ENCODE measurements around the gene FCGBP. TPM values are rescaled to one million over a fixed set of nuclear protein-coding genes. Genes with fewer than 3 reads are reported as not detected.
A peak's percentile ranks its signal among the peaks of the same experiment; 100 is the strongest.
"Not testable (repeated sequence)": the region's sequence is repeated elsewhere in the genome, so short reads cannot be mapped to it uniquely, and the experiment has no call there.

FCGBP gene
- total RNA-seq, 1 donor from 2014 or later = 2.4 TPM

GRCh38 chr19:39966617-39967016 lies 32.2 kb upstream of the FCGBP start:
- Mint-ChIP-seq H3K4me1 (ENCODE audit: low read depth) (peaks cover 31% of the 10 kb centered on the region), H3K27me3 (ENCODE audit: low read depth) (no peaks in the 10 kb centered on the region), H3K27ac (no peak overlapping the region), H3K36me3 (ENCODE audit: low read depth) (peaks cover 21% of the 10 kb centered on the region), H3K9me3 (no peaks in the 10 kb centered on the region), H3K4me3 (ENCODE audit: low read depth) (no peak overlapping the region)
- intact Hi-C loops (cut with micrococcal nuclease) = no loop called here
- no peak for DNase-seq (ENCODE audit: low spot score)

GRCh38 chr19:39963898-39964297 lies 29.5 kb upstream of the FCGBP start:
- no peak overlapping the region for H3K4me3 Mint-ChIP-seq (ENCODE audit: low read depth)
- no peaks in the 10 kb centered on the region for H3K9me3 Mint-ChIP-seq
- DNase-seq (ENCODE audit: low spot score) = no peak
- no peak overlapping the region for H3K27ac Mint-ChIP-seq
- peaks cover 14% of the 10 kb centered on the region for H3K36me3 Mint-ChIP-seq (ENCODE audit: low read depth)
- intact Hi-C loops (cut with micrococcal nuclease) = no loop called here
- H3K4me1 Mint-ChIP-seq (ENCODE audit: low read depth) = peaks cover 35% of the 10 kb centered on the region
- no peaks in the 10 kb centered on the region for H3K27me3 Mint-ChIP-seq (ENCODE audit: low read depth)

GRCh38 chr19:39959407-39959806 lies 25.0 kb upstream of the FCGBP start:
- H3K36me3 Mint-ChIP-seq (ENCODE audit: low read depth); DNase-seq (ENCODE audit: low spot score); intact Hi-C loops (cut with micrococcal nuclease); H3K4me3 Mint-ChIP-seq (ENCODE audit: low read depth); H3K9me3 Mint-ChIP-seq; H3K27me3 Mint-ChIP-seq (ENCODE audit: low read depth): not testable (repeated sequence)
- peaks cover 32% of the 10 kb centered on the region for H3K4me1 Mint-ChIP-seq (ENCODE audit: low read depth)
- H3K27ac Mint-ChIP-seq = peak overlapping the region; percentile 79

- Mint-ChIP-seq H3K27ac (peak overlapping the region; percentile 79), H3K4me1 (ENCODE audit: low read depth) (peaks cover 30% of the 10 kb centered on the region)
- intact Hi-C loops (cut with micrococcal nuclease); H3K27me3 Mint-ChIP-seq (ENCODE audit: low read depth); H3K4me3 Mint-ChIP-seq (ENCODE audit: low read depth); H3K9me3 Mint-ChIP-seq; H3K36me3 Mint-ChIP-seq (ENCODE audit: low read depth); DNase-seq (ENCODE audit: low spot score): not testable (repeated sequence)
Measured at GRCh38 chr19:39958942-39959341, 24.5 kb upstream of the FCGBP start.

GRCh38 chr19:39957886-39958285 lies 23.5 kb upstream of the FCGBP start:
- Mint-ChIP-seq H3K4me1 (ENCODE audit: low read depth) (peaks cover 37% of the 10 kb centered on the region), H3K27ac (peak overlapping the region; percentile 49)
- H3K36me3 Mint-ChIP-seq (ENCODE audit: low read depth); intact Hi-C loops (cut with micrococcal nuclease); H3K27me3 Mint-ChIP-seq (ENCODE audit: low read depth); H3K9me3 Mint-ChIP-seq; H3K4me3 Mint-ChIP-seq (ENCODE audit: low read depth); DNase-seq (ENCODE audit: low spot score): not testable (repeated sequence)

- DNase-seq (ENCODE audit: low spot score) = no peak
- Mint-ChIP-seq H3K27ac (peak overlapping the region; percentile 86), H3K4me1 (ENCODE audit: low read depth) (peaks cover 44% of the 10 kb centered on the region), H3K27me3 (ENCODE audit: low read depth) (no peaks in the 10 kb centered on the region), H3K4me3 (ENCODE audit: low read depth) (no peak overlapping the region), H3K36me3 (ENCODE audit: low read depth) (peaks cover 16% of the 10 kb centered on the region), H3K9me3 (peaks cover 3% of the 10 kb centered on the region)
- intact Hi-C loops (cut with micrococcal nuclease) = no loop called here
Measured at GRCh38 chr19:39953915-39954314, 19.5 kb upstream of the FCGBP start.

GRCh38 chr19:39951686-39952085 lies 17.3 kb upstream of the FCGBP start:
- Mint-ChIP-seq H3K4me1 (ENCODE audit: low read depth) (peaks cover 40% of the 10 kb centered on the region), H3K9me3 (peaks cover 3% of the 10 kb centered on the region), H3K27me3 (ENCODE audit: low read depth) (no peaks in the 10 kb centered on the region)

GRCh38 chr19:39951065-39951650 lies 16.7 kb upstream of the FCGBP start:
- Mint-ChIP-seq H3K4me1 (ENCODE audit: low read depth) (peaks cover 42% of the 10 kb centered on the region), H3K4me3 (ENCODE audit: low read depth) (no peak overlapping the region), H3K9me3 (peaks cover 3% of the 10 kb centered on the region), H3K27ac (peak overlapping the region; percentile 37), H3K27me3 (ENCODE audit: low read depth) (no peaks in the 10 kb centered on the region), H3K36me3 (ENCODE audit: low read depth) (peaks cover 16% of the 10 kb centered on the region)
- intact Hi-C loops (cut with micrococcal nuclease) = no loop called here
- DNase-seq (ENCODE audit: low spot score) = no peak

More at GRCh38 chr19:39951686-39952085, 17.3 kb upstream of the FCGBP start:
- intact Hi-C loops (cut with micrococcal nuclease) = no loop called here
- H3K4me3 Mint-ChIP-seq (ENCODE audit: low read depth) = no peak overlapping the region
- H3K36me3 Mint-ChIP-seq (ENCODE audit: low read depth) = peaks cover 16% of the 10 kb centered on the region
- no peak for DNase-seq (ENCODE audit: low spot score)
- H3K27ac Mint-ChIP-seq = peak overlapping the region; percentile 86

GRCh38 chr19:39949026-39949747 lies 14.8 kb upstream of the FCGBP start:
- Mint-ChIP-seq H3K4me1 (ENCODE audit: low read depth) (peaks cover 45% of the 10 kb centered on the region), H3K9me3 (peaks cover 3% of the 10 kb centered on the region), H3K4me3 (ENCODE audit: low read depth) (no peak overlapping the region), H3K36me3 (ENCODE audit: low read depth) (peaks cover 19% of the 10 kb centered on the region), H3K27me3 (ENCODE audit: low read depth) (no peaks in the 10 kb centered on the region), H3K27ac (no peak overlapping the region)
- DNase-seq (ENCODE audit: low spot score) = no peak
- intact Hi-C loops (cut with micrococcal nuclease) = no loop called here

- intact Hi-C loops (cut with micrococcal nuclease) = no loop called here
- Mint-ChIP-seq H3K27ac (no peak overlapping the region), H3K4me1 (ENCODE audit: low read depth) (peaks cover 43% of the 10 kb centered on the region), H3K9me3 (no peaks in the 10 kb centered on the region), H3K36me3 (ENCODE audit: low read depth) (peaks cover 13% of the 10 kb centered on the region), H3K27me3 (ENCODE audit: low read depth) (no peaks in the 10 kb centered on the region), H3K4me3 (ENCODE audit: low read depth) (no peak overlapping the region)
- DNase-seq (ENCODE audit: low spot score) = no peak
Measured at GRCh38 chr19:39946532-39946931, 12.1 kb upstream of the FCGBP start.

GRCh38 chr19:39943586-39943985 lies 9.2 kb upstream of the FCGBP start:
- Mint-ChIP-seq H3K36me3 (ENCODE audit: low read depth) (peaks cover 23% of the 10 kb centered on the region), H3K27ac (peak overlapping the region; percentile 43), H3K4me3 (ENCODE audit: low read depth) (no peak overlapping the region), H3K9me3 (peaks cover 21% of the 10 kb centered on the region), H3K27me3 (ENCODE audit: low read depth) (no peaks in the 10 kb centered on the region), H3K4me1 (ENCODE audit: low read depth) (peaks cover 51% of the 10 kb centered on the region)
- DNase-seq (ENCODE audit: low spot score) = no peak
- intact Hi-C loops (cut with micrococcal nuclease) = no loop called here

GRCh38 chr19:39942366-39942730 lies 7.9 kb upstream of the FCGBP start:
- Mint-ChIP-seq H3K4me3 (ENCODE audit: low read depth) (peak overlapping the region; percentile 64), H3K36me3 (ENCODE audit: low read depth) (peaks cover 23% of the 10 kb centered on the region), H3K9me3 (peaks cover 26% of the 10 kb centered on the region), H3K27ac (peak overlapping the region; percentile 82), H3K4me1 (ENCODE audit: low read depth) (peaks cover 56% of the 10 kb centered on the region), H3K27me3 (ENCODE audit: low read depth) (no peaks in the 10 kb centered on the region)
- no peak for DNase-seq (ENCODE audit: low spot score)
- intact Hi-C loops (cut with micrococcal nuclease) = no loop called here

GRCh38 chr19:39941615-39942365 lies 7.4 kb upstream of the FCGBP start:
- Mint-ChIP-seq H3K4me3 (ENCODE audit: low read depth) (peak overlapping the region; percentile 64), H3K4me1 (ENCODE audit: low read depth) (peaks cover 62% of the 10 kb centered on the region)

More at GRCh38 chr19:39941615-39942365, 7.4 kb upstream of the FCGBP start:
- Mint-ChIP-seq H3K9me3 (peaks cover 26% of the 10 kb centered on the region), H3K36me3 (ENCODE audit: low read depth) (peaks cover 23% of the 10 kb centered on the region), H3K27me3 (ENCODE audit: low read depth) (no peaks in the 10 kb centered on the region), H3K27ac (peak overlapping the region; percentile 82)
- intact Hi-C loops (cut with micrococcal nuclease) = loop anchor here (1.0 kb wide), 1 partner anchor 29 kb away; no protein-coding TSS in a partner anchor
- peak; percentile 54 for DNase-seq (ENCODE audit: low spot score)

All from activated T-helper 2 cell treated with anti-CD3 and anti-CD28 coated beads, Interferon-gamma antibody, Interleukin-2, Interleukin-4, amounts not matched to agents 10 μg/mL and 5 μg/mL and 100 μg/mL, durations not matched to agents 14 hours and 24 hours and 36 hours (primary cell).